ENCODE measurements around the gene NDUFAF3.

NDUFAF3 gene

DNA sequence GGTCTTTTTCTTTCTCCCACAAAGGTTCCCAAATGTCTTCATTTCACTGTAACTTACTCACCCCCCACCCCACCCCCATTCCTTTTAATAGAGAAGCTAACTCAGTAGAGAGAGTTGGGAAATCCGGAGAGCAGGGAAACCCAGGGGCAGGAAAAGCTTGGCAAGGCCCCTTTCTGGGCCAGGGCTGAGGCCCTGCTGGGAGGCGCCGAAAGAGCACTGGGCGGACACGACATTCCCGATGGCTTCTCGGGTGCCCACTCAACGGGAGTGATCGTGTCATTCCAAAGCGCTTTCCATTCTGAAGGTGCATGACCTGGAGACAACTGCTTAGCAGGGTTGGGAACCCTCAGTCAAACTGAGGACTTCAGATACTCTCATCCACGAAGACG lies 2.0 kb upstream of the NDUFAF3 start:
- DNase-seq = peak; percentile 23

DNA sequence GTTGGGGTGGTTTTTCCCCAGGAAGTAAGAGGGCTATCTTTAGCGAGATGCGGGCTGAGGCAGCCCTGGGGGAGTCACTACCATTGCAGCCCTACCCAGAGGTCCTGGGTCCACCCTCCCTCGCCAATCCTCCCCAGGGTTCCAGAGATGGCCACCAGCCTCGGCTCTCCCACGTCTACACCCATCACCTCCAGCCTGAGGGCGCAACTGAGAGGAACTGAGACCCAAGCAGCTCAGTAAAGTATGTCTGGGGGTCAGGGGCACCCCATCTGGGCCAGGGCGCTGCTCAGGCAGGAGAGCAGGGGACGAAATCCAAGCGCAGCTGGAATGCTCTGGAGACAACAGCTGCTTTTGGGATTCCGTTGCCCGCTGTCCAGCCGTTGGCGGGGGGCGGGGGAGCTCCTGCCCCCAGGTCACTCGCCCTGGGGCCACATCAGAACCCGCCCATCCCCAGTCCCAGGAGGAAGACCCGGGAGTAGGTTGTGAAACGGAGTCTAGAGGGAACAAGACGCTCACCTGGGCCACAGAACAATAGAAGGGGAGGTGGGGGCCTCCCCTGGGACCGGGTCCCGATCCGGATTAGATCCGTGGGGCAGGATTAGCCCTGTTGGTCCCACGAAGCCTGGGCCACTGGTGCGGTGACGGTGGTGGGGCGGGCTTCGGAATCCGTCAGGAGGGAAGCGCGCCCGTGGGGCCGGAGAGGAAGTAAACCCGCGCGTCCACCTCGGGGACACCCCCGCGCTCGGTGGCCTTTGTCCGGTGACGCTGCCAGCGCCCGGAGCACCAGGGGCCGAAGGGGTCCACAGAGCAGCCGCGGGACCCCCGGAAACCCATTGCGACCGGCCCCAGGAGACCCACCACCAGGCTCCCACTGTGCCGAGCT lies 1.4 kb upstream of the NDUFAF3 start:
- DNase-seq = no peak

DNA sequence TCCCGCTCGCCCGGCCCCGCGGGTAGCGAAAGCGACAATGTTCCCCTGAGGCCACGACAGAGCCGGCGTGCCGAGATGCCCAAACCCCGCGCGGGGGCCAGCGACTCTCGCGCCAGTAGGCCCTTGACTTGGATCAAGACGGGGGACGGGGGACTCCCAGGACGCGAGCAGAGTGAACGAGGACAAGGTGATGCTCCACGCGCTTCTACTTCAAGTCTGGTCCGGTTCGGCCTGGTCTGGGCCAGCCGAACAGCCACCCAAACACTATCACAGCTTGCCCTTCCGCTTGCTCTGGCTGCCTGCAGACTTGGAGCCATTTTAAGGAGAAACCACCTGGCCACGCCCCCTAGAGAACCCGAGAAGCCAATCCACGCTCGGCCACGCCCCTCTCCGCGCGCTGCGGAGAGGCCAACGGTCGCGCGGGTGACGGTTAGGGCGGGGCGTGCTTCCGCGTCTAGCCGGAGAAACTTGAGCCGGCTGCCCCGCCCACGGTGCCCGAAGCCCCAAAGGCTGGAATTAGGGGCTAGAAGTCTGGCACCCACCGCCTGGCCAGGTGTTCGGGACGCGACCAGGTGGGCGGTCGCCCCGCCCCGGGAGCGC lies 608 bp upstream of the NDUFAF3 start:
- peak; percentile 86 for DNase-seq

DNA sequence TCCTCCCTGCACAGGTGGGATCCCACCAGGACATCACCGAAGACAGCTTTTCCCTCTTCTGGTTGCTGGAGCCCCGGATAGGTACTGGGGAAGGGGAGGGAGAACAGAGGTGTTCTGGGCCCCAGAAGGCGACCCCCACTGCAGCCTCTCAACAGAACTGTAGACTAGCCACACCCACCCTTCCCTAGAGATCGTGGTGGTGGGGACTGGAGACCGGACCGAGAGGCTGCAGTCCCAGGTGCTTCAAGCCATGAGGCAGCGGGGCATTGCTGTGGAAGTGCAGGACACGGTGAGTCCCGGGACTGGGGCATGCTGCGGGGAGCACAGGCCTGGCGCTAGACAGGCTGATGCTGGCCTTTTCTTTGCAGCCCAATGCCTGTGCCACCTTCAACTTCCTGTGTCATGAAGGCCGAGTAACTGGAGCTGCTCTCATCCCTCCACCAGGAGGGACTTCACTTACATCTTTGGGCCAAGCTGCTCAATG lies 809 bp downstream of the NDUFAF3 start:
- no peak for DNase-seq

DNA sequence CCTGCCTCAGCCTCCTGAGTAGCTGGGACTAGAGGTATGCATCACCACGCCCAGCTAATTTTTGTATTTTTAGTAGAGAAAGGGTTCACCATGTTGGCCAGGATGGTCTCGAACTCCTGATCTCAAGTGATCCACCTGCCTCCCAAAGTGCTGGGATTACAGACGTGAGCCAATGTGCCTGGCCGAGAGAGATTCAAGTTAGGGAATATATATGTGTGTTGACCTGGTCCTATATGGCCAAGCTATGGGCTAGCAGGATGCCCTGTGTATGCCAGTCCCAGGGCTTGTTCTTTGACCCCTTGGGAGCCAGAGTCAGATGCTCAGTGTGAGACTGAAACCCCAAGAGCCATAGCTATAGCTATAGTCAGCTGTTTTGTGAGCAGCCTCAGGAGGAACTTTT lies 1.9 kb downstream of the NDUFAF3 start:
- DNase-seq = no peak

DNA sequence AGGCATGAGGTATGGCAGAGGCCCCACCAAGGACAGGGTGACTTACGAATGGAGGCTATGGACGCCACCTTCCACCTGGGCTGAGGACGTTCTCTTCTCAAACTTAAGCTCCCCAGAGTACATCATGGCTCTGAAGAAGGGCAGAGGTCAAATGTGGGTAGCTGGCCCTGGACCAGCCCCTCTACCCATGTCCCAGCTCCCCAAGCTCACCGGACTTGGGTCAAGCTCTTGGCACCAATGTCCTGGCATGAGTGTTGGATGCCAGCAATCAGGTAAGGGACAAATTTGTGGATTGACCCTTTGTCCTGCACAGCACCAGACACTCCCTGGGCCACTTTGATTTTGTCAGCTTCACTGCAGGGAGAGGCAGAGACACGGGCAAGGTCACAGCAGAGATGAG lies 2.5 kb downstream of the NDUFAF3 start:
- DNase-seq = no peak

DNA sequence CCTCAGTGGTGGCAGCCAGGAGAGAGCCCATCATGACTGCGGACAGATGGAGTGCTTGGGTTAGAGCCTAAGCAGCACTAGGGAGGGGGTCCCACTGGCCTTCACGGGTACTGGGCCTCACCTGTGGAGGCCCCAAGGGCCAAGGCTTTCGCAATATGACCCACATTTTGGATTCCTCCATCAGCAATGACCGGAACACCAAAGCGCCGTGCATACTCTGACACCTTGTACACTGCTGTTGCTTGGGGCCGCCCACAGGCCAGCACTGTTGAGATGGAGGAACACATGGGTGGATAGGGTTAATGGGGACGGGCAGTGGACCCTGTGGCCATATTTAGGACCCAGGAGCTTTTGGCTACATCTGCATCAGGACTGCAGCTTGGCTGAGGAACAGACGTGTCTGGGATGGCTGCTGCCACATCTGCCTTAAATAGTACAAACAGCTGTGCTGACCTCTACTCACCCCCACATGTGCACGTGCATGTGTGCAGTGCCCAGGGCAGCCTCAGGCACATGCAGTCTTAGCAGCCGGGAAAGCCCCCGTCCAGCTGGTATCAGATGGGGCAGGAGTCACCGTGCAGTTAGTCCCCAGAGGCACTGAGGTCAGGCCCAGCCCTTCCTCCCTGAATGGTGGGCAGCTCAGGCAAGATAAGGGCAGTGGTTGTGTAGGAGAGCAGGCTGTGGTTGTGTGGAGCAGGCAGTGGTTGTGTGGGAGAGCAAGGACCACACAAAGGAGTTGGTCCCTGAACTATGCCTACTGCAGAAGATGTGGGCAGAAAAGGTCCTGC lies 3.3 kb downstream of the NDUFAF3 start:
- no peak for DNase-seq

DNA sequence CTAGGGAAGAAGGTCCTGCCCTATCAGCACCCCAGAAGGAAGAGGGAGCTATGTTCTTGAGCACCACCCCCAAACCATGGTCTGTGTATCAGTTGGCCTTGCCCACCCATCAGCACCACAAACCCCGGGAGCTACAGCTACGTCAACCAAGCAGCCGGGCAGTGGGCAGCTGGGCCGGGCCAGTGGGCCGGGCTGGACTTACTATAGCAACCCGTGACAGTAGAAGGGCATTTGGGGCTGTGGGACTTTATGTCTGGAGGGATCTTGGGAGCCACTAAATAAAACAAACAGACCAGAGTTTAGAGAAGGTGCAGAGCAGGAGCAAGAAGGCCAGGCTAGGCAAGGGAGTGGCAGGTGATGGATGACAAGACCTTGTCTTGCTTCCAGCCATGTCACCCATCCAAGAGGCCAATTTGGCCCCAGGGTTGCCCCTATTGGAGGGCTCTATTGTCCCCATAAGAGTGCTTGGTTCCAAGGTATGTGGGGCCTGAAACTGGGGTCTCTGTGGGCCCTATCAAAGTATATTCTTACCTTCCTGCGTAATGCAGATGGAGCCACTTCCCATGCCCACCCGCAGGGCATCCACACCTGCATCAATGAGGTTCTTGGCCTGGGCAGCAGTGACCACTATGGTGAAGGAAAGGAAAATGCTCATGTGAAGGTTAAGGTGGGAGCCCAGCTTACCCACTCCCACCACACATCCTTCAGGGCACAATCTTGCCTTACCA lies 4.0 kb downstream of the NDUFAF3 start:
- no peak for DNase-seq

DNA sequence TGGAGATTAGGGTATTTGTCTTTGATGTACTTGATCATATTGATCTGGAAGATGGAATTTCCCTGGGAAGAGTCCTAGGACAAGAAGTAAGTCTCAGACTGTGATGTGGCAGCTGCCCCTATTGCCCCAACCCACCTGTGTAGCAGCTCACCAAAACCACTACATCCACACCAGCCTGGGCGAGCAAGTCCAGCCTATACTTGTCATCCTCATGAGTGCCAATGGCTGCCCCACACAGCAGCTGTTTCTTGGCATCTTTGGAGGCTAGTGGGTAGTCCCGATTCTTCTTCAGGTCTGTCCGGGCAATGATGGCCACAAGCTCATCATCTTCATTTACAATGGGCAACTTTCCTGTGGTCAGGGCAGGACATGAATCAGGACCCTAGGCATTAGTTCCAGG lies 4.6 kb downstream of the NDUFAF3 start:
- no peak for DNase-seq

DNA sequence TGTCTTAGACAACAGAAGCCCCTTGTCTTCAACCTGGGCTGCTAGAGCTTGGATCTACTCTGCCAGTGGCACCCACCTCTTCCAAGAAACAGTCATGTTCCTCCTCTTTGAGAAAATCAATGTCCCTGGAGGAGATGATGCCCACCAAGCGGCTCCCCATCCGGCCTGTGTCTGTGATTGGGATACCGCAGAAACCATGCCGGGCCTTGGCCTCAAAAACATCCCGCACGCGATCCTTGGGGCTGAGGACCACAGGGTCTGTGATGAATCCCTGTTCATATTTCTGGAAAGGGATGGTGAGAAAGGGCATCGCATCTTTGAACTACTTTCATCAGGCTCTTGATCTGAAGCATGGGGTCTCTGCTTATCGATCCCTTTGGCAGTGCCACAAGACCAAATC lies 5.7 kb downstream of the NDUFAF3 start:
- DNase-seq = no peak

DNA sequence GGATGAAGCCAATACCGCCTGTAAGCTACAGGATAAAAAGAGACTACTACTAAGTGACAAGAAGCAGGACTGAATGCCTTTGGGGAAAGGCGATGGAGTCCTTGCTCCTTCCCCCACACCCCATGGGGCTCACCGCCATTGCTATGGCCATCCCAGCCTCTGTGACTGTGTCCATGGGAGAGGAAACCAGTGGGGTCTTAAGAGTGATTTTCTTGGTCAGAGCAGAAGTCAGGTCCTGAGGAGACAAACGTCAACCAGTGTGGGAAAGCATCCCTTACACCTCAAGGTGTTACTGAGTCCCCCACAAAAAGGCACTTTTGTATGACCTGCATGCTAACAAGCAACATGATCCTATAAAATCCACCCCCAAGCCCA lies 6.4 kb downstream of the NDUFAF3 start:
- no peak for DNase-seq

DNA sequence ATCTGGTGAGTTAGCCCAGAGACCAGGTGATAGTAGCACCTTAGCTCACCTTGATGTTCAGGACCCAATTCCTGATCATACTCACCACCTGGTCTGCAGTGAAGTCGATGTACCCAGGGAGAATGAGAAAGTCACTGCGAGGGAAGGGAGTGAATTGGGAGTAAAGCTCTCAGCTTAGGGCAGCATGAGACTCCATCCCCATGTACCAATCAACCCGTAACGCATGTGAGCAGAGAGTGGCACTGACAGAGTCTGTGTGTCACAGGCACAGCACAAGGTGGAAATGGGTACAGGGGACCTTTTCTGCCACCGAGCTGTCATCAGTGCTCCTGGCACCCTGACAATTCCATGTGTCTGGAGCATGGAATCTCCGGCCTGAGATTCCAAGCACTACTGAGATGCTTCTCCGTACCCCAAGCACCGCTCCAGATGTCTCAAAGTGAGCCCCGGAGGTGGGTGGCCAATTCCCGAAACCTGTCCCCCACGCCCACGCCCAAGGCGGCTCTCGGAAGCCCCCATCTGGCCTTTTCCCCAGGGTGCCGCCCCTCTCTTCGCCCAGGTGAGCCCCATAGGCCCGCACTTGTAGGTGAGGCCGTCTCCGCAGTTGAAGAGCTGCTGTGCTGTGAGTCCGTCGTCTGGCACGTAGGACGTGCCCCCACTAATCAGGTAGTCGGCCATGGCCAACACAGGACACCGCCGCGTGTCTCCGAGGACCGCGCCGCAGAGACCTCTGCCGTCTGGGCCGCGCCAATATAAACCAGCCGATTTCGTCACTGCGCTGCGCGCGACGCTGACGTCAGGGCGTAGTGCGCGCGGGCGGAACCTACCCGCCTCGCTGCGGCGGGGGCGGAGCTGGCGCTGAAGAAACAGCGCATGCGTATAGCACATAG lies 7.0 kb downstream of the NDUFAF3 start, which contains the start of gene IMPDH2:
TSS of gene IMPDH2 (minus strand) at position 726 of the 890 bp plus-strand sequence. CDS start at position 678, 48 bp downstream.
- peak; percentile 69 for DNase-seq

DNA sequence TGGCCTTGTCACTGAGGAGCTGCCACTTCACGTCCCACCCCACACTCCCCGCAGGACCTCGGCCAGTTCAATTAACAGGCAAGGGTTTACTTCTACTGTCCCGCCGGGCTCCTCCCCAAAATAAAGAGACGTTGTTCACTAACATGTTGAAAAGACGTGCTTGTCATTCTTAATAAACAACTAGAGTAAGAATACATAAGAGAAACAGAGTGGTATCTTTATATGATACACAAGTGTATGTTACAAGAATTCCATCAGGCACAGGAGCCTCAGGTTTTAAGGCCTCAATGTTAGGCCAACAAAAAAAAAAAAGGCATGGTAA lies 7.6 kb downstream of the NDUFAF3 start:
- DNase-seq = no peak

DNA sequence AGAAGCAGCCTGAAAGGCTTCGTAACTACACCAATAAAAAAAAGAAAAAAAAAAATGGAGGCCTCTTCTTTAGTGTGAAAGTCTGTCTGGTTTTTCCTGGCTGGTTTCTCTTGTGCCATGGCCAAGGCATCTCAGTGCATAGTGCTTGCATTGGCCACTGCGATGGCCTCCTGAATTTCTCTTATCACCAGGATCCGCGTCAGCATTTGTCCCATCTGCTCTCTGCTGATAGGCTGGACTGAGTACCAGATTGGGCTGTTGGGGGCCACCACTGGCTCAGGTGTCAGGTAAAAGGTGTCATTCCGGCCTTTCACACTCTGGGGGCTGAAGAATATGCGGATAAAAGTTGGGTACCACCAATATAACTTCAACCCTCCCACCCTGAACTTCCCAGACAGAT lies 8.4 kb downstream of the NDUFAF3 start:
- no peak for DNase-seq

DNA sequence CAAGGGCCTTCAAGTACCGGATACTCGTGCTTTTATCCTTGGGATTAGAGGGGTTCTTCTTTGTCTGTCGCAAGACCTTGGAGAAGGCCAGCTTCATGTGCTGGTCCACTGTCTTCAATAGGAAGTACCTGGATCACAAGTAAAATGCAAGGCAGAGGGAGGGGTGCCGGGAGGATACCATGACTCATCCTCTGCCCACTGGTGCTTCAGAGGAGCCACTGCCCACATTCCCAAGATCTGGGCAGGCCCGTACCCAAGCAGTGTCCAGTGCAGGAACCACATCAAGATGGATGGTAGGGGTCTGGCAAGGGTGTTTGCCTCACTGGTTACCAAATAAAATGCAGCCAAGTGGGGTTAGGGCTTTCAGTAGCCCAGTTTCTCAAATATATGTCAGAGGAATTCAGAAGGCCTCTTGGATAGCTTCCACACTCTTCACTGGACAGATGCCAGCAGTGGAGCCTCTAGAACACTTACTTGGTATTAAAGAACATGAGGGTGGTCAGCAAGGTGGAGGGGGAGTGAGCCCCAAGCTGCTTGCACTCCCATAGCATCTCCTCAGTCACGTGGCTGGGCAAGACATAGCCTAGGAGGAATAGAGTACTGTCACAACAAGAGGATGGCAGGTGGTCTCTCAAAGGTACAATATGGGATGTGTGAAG lies 10.9 kb downstream of the NDUFAF3 start:
- DNase-seq = no peak

DNA sequence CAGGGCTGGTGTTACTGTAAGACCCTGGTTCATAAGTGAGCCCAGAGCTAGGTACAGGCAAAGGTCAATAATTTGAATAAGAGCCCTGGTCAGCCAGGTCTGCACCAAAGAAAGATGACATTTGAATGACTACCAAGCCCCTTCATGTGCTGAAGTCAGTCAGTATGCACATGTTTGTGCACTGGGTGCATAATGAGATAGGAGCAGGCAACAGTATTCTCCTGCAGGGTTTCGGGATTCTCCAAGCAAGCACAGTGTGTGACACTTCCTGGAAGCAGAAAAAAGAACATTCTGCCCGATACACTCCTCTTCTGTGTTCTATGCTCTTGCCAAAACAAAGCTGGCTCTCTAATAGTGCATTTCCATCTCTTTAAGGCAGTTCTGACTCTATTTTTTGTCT lies 12.7 kb downstream of the NDUFAF3 start:
- DNase-seq = no peak

DNA sequence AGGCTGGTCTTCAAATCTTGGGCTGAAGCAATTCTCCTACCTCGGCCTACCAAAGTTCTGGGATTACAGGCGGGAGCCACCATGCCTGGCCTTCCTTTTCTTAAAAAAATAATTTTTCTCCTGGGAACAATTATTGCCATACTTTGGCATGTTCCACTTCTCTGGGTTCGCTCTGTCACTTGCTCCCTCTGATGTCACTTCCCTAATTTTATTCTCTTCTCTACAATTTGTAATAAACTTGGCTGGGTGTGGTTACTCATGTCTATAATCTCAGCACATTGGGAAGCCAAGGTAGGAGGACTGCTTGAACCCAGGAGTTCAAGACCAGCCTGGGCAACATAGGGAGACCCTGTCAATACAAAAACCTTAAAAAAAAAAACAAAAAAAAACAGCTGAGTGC lies 13.4 kb downstream of the NDUFAF3 start:
- no peak for DNase-seq

DNA sequence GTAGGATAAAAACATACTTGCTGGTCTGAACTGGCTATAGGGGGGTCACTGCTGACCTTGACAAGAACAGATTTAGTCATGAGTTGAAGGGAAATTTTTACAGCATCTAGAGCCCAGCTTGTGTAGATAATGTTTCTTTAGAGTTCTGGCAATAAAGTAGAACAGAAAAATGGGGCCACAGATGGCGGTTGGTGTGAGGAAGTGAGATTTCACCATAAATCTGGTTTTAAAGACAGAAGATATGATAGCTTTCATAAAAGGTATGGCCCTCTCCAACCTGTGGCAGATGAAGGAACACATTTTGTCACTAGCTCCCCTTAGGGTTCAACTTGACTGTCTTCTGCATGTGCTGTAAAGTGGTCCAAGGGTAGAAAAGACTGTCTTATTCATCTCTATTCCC lies 31.6 kb downstream of the NDUFAF3 start:
- DNase-seq = no peak

DNA sequence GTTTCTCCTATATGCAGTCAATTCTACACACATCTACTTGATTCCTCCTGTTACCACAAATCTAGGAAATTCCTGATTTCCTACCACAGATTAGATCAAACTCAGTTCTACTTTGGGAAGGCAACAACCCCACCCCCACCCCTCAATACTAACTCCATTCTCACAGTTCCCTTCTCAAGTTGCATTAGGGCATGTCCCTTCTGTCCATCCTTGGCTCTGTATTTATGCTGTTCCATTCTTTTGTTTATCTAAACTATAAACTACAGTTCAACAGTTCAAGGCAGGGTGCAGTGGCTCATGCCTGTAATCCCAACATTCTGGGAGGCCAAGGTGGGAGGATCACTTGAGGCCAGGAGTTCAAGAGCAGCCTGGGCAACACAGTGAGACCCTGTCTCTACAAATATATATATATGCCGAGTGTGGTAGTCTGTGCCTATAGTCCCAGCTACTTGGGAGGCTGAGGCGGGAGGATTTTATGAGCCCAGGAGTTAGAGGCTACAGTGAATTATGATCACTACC lies 32.5 kb downstream of the NDUFAF3 start:
- no peak for DNase-seq

DNA sequence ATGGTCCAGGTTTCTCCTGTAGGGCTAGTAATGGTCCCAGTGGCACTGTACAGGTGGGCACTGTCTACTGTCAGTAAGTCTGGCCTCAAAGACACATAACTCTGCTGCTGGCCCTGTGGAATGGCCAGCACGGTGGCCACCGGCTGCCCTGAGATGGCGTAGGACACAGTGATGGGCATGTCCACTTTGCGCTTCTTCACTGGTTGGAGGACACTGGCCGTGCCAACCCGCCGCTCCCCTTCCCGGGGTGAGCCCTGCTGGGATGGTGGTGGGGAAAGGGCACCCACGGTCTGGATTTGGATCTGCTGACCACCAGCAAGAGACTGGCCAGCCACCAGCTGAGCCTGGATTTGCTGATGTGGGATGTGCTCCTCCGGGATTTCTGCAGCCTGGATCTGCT lies 35.3 kb downstream of the NDUFAF3 start:
- DNase-seq = no peak

DNA sequence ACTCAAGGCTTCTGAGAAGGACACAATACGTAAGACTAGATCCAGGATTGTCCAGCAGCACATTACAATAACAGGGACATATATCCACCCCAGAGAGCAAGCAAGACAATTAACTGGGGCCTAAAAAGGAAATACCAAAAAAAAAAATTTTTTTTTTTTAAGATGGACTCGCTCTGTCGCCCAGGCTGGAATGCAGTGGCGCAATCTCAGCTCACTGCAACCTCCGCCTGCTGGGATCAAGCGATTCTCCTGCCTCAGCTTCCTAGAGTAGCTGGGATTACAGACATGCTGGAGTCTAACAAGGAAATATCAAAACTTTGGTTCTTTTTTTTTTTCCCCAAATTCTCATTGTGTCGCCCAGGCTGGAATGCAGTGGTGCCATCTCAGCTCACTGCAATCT lies 36.1 kb downstream of the NDUFAF3 start:
- DNase-seq = no peak

Data from DMS79 treated with DMSO at 0.1 percent for 48 hours (cell line).